ENCODE results near the gene RHBDF2.

DNA sequence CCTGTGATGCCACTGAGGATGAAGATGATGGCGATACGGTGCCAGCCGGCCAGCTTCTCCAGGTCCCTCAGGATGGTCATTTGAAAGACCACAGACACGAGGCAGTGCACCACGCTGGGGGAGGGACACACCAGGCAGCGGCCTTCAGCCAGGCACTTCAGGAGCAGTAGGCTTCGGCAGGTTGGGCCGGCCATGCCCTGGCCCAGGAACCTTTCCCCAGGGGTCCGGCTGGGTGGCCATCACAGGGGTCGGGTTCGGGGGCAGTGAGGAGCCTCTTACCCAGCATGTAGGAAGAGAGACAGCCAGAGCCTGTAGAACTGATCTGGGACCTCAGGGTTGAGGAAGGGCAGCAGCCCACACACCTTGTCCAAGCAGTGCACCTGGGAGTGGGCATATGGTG is 28.5 kb downstream of the RHBDF2 start:
- TF ChIP-seq, protein P1, sequence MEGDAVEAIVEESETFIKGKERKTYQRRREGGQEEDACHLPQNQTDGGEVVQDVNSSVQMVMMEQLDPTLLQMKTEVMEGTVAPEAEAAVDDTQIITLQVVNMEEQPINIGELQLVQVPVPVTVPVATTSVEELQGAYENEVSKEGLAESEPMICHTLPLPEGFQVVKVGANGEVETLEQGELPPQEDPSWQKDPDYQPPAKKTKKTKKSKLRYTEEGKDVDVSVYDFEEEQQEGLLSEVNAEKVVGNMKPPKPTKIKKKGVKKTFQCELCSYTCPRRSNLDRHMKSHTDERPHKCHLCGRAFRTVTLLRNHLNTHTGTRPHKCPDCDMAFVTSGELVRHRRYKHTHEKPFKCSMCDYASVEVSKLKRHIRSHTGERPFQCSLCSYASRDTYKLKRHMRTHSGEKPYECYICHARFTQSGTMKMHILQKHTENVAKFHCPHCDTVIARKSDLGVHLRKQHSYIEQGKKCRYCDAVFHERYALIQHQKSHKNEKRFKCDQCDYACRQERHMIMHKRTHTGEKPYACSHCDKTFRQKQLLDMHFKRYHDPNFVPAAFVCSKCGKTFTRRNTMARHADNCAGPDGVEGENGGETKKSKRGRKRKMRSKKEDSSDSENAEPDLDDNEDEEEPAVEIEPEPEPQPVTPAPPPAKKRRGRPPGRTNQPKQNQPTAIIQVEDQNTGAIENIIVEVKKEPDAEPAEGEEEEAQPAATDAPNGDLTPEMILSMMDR (IDR thresholded peaks at IDR 0.05) = no peak
- TF ChIP-seq POLR2A (IDR thresholded peaks at IDR 0.05) (no peak), EP300 (IDR thresholded peaks at IDR 0.05) (no peak), POLR2AphosphoS5 (IDR thresholded peaks at IDR 0.05) (no peak)

Measured in suprapubic skin (tissue), 4 donors.